ENCODE results near the gene MIGA2. TPM values are rescaled to one million over a fixed set of nuclear protein-coding genes. Genes with fewer than 3 reads are reported as not detected.
"Not testable (repeated sequence)": the region's sequence is repeated elsewhere in the genome, so short reads cannot be mapped to it uniquely, and the experiment has no call there.

The MIGA2 gene
- 10 to 100 TPM; 26.1 to 26.5 TPM for total RNA-seq

GRCh38 chr9:129036241-129036922, at the start of gene MIGA2:
Gene MIGA2 (plus strand): TSS chr9:129036626. CDS start chr9:129040595, 3,969 bp downstream.
- Mint-ChIP-seq H3K4me1 (ENCODE audit: low read depth) (peaks cover 26% of the 10 kb centered on the region), H3K4me3 (peak within 1 kb of the TSS; percentile 98), H3K27me3 (no peaks in the 10 kb centered on the region), H3K9me3 (no peaks in the 10 kb centered on the region), H3K27ac (peak within 1 kb of the TSS; percentile 19), H3K36me3 (no peaks in the 10 kb centered on the region)
- intact Hi-C loops (cut with micrococcal nuclease) = loop anchor here (1.0 to 10.0 kb wide), 6 partner anchors 8 to 762 kb away; partner anchors contain the start of genes CRAT, DOLPP1, GOLGA2 and KYAT1
- DNase-seq = peak; percentile 97
- ChIA-PET CTCF (interaction anchor here (1.0 kb wide), 1 partner anchor 107 kb away, joined by 3 read pairs; no protein-coding TSS in a partner anchor), POLR2A (interaction anchor here (1.0 to 1.4 kb wide), 4 partner anchors 9 to 486 kb away, joined by 3 to 4 read pairs (median 4); partner anchors contain the start of genes CRAT, PTPA, SH3GLB2 and ZDHHC12)

GRCh38 chr9:128986671-128987070, 49.8 kb upstream of the MIGA2 start:
- intact Hi-C loops (cut with micrococcal nuclease) = no loop called here
- no peaks in the 10 kb centered on the region for H3K27me3 Mint-ChIP-seq
- H3K4me1 Mint-ChIP-seq (ENCODE audit: low read depth) = no peaks in the 10 kb centered on the region
- CTCF ChIA-PET = no interaction called here
- H3K9me3 Mint-ChIP-seq = no peaks in the 10 kb centered on the region
- peaks cover 55% of the 10 kb centered on the region for H3K36me3 Mint-ChIP-seq
- POLR2A ChIA-PET = no interaction called here
- no peak overlapping the region for H3K4me3 Mint-ChIP-seq
- DNase-seq = no peak
- no peak overlapping the region for H3K27ac Mint-ChIP-seq

GRCh38 chr9:128987805-128988204, 48.6 kb upstream of the MIGA2 start:
- no peaks in the 10 kb centered on the region for H3K4me1 Mint-ChIP-seq (ENCODE audit: low read depth)
- H3K4me3 Mint-ChIP-seq = no peak overlapping the region
- peaks cover 52% of the 10 kb centered on the region for H3K36me3 Mint-ChIP-seq
- intact Hi-C loops (cut with micrococcal nuclease) = no loop called here
- H3K27ac Mint-ChIP-seq = no peak overlapping the region
- POLR2A ChIA-PET = no interaction called here
- CTCF ChIA-PET = no interaction called here
- no peaks in the 10 kb centered on the region for H3K27me3 Mint-ChIP-seq
- H3K9me3 Mint-ChIP-seq = no peaks in the 10 kb centered on the region
- no peak for DNase-seq

GRCh38 chr9:128992995-128993394, 43.4 kb upstream of the MIGA2 start:
- intact Hi-C loops (cut with micrococcal nuclease) = no loop called here
- Mint-ChIP-seq H3K4me3 (no peak overlapping the region), H3K27ac (no peak overlapping the region), H3K36me3 (peaks cover 58% of the 10 kb centered on the region), H3K9me3 (no peaks in the 10 kb centered on the region), H3K4me1 (ENCODE audit: low read depth) (peaks cover 3% of the 10 kb centered on the region), H3K27me3 (no peaks in the 10 kb centered on the region)
- ChIA-PET CTCF (no interaction called here), POLR2A (no interaction called here)
- no peak for DNase-seq

GRCh38 chr9:128995791-128996190, 40.6 kb upstream of the MIGA2 start:
- no peak for DNase-seq
- Mint-ChIP-seq H3K27me3 (no peaks in the 10 kb centered on the region), H3K36me3 (peaks cover 59% of the 10 kb centered on the region), H3K27ac (no peak overlapping the region), H3K4me3 (no peak overlapping the region), H3K9me3 (no peaks in the 10 kb centered on the region), H3K4me1 (ENCODE audit: low read depth) (peaks cover 11% of the 10 kb centered on the region)
- intact Hi-C loops (cut with micrococcal nuclease) = no loop called here
- ChIA-PET POLR2A (no interaction called here), CTCF (interaction anchor here (1.0 to 1.2 kb wide), 2 partner anchors 12 to 294 kb away, joined by 3 to 4 read pairs; partner anchors contain the start of gene PKN3)

- ChIA-PET POLR2A (no interaction called here), CTCF (no interaction called here)
- intact Hi-C loops (cut with micrococcal nuclease) = no loop called here
- Mint-ChIP-seq H3K27me3 (no peaks in the 10 kb centered on the region), H3K27ac (no peak overlapping the region), H3K9me3 (no peaks in the 10 kb centered on the region), H3K4me3 (no peak overlapping the region), H3K4me1 (ENCODE audit: low read depth) (peaks cover 11% of the 10 kb centered on the region), H3K36me3 (peaks cover 71% of the 10 kb centered on the region)
- no peak for DNase-seq
These were observed 38.0 kb upstream of the MIGA2 start for GRCh38 chr9:128998462-128998861.

GRCh38 chr9:128999581-129000206, 36.7 kb upstream of the MIGA2 start:
- H3K9me3 Mint-ChIP-seq = no peaks in the 10 kb centered on the region
- ChIA-PET CTCF (no interaction called here), POLR2A (no interaction called here)
- intact Hi-C loops (cut with micrococcal nuclease) = no loop called here
- H3K4me1 Mint-ChIP-seq (ENCODE audit: low read depth) = peaks cover 9% of the 10 kb centered on the region
- peaks cover 62% of the 10 kb centered on the region for H3K36me3 Mint-ChIP-seq
- no peak for DNase-seq
- H3K27ac Mint-ChIP-seq = peak overlapping the region; percentile 73
- H3K4me3 Mint-ChIP-seq = no peak overlapping the region
- no peaks in the 10 kb centered on the region for H3K27me3 Mint-ChIP-seq

- peaks cover 8% of the 10 kb centered on the region for H3K4me1 Mint-ChIP-seq (ENCODE audit: low read depth)
- intact Hi-C loops (cut with micrococcal nuclease) = no loop called here
- CTCF ChIA-PET = interaction anchor here (0.9 kb wide), 1 partner anchor 13 kb away, joined by 3 read pairs; no protein-coding TSS in a partner anchor
- H3K9me3 Mint-ChIP-seq = no peaks in the 10 kb centered on the region
- H3K36me3 Mint-ChIP-seq = peaks cover 53% of the 10 kb centered on the region
- peak overlapping the region; percentile 25 for H3K27ac Mint-ChIP-seq
- H3K27me3 Mint-ChIP-seq = no peaks in the 10 kb centered on the region
- H3K4me3 Mint-ChIP-seq = no peak overlapping the region
- POLR2A ChIA-PET = no interaction called here
- no peak for DNase-seq
These were observed 34.7 kb upstream of the MIGA2 start for GRCh38 chr9:129001504-129002325.

GRCh38 chr9:129002992-129003391, 33.4 kb upstream of the MIGA2 start:
- no peak overlapping the region for H3K4me3 Mint-ChIP-seq
- H3K27me3 Mint-ChIP-seq = no peaks in the 10 kb centered on the region
- intact Hi-C loops (cut with micrococcal nuclease) = no loop called here
- CTCF ChIA-PET = no interaction called here
- peaks cover 50% of the 10 kb centered on the region for H3K36me3 Mint-ChIP-seq
- no peak for DNase-seq
- POLR2A ChIA-PET = no interaction called here
- H3K27ac Mint-ChIP-seq = no peak overlapping the region
- no peaks in the 10 kb centered on the region for H3K9me3 Mint-ChIP-seq
- peaks cover 8% of the 10 kb centered on the region for H3K4me1 Mint-ChIP-seq (ENCODE audit: low read depth)

GRCh38 chr9:129004173-129004572, 32.3 kb upstream of the MIGA2 start:
- H3K27me3 Mint-ChIP-seq; H3K9me3 Mint-ChIP-seq; H3K4me1 Mint-ChIP-seq (ENCODE audit: low read depth); H3K27ac Mint-ChIP-seq; CTCF ChIA-PET; H3K4me3 Mint-ChIP-seq; DNase-seq; intact Hi-C loops (cut with micrococcal nuclease): not testable (repeated sequence)
- POLR2A ChIA-PET = interaction anchor here (0.7 kb wide), 1 partner anchor 76 kb away, joined by 4 read pairs; no protein-coding TSS in a partner anchor
- H3K36me3 Mint-ChIP-seq = peaks cover 45% of the 10 kb centered on the region

- H3K9me3 Mint-ChIP-seq = no peaks in the 10 kb centered on the region
- H3K4me3 Mint-ChIP-seq = no peak overlapping the region
- intact Hi-C loops (cut with micrococcal nuclease) = no loop called here
- no peak for DNase-seq
- peaks cover 37% of the 10 kb centered on the region for H3K36me3 Mint-ChIP-seq
- no peaks in the 10 kb centered on the region for H3K4me1 Mint-ChIP-seq (ENCODE audit: low read depth)
- H3K27me3 Mint-ChIP-seq = no peaks in the 10 kb centered on the region
- no peak overlapping the region for H3K27ac Mint-ChIP-seq
- POLR2A ChIA-PET = no interaction called here
- CTCF ChIA-PET = interaction anchor here (1.3 to 1.5 kb wide), 4 partner anchors 8 to 14 kb away, joined by 3 to 6 read pairs (median 5); no protein-coding TSS in a partner anchor
These were observed 31.0 kb upstream of the MIGA2 start for GRCh38 chr9:129005336-129005997.
